Right atrium auricular region (tissue), 2 donors: ENCODE results near the gene KCNAB1. TPM values are rescaled to one million over a fixed set of nuclear protein-coding genes. Genes with fewer than 3 reads are reported as not detected.
A peak's percentile ranks its signal among the peaks of the same experiment; 100 is the strongest.

Source experiments
- DNase-seq: peaks from one replicate; pipeline ENCODE4 v3.0.0-alpha.2; 2019; ENCODE audit warnings: low spot score
- H3K27ac ChIP-seq, 2 donors: fragments of 200-600 bp; sonication (generic); 1 replicate in 1 of 2; 2 replicates in 1 of 2; pipeline ENCODE4 v1.5.1; 2016 to 2019
- H3K27me3 ChIP-seq, 2 donors: fragments of 200-600 bp; sonication (generic); one replicate each; pipeline versions ENCODE4 v1.5.1 to v1.6.0; 2017 to 2019
- H3K36me3 ChIP-seq: fragments of 200-600 bp; sonication (generic); one replicate; pipeline ENCODE4 v1.5.1; 2016
- H3K4me1 ChIP-seq, 2 donors: fragments of 200-600 bp; sonication (generic); one replicate each; pipeline versions ENCODE4 v1.5.1 to v1.6.0; 2017 to 2019
- H3K4me3 ChIP-seq, 2 donors: fragments of 200-600 bp; sonication (generic); 1 replicate in 1 of 2; 2 replicates in 1 of 2; pipeline ENCODE4 v1.5.1; 2017 to 2019; ENCODE audit warnings: mild to moderate bottlenecking in 1 of 2, moderate library complexity in 1 of 2
- H3K9me3 ChIP-seq, 2 donors: fragments of 200-600 bp; sonication (generic); one replicate each; pipeline ENCODE4 v1.5.1; 2019
- total RNA-seq, 2 donors: library from RNA; depleted of rRNA; stranded (reverse); fragments of >200 nt; gene quantifications; one replicate each; pipeline ENCODE4 v1.1.0, GENCODE V29; 2016
- TF ChIP-seq, protein P1 (sequence below), 2 donors: fragments of 200-600 bp; sonication (generic); IDR thresholded peaks; one replicate each; pipeline ENCODE4 v1.5.1; 2019; ENCODE audit warnings: antibody characterized with exemption in 2 of 2

KCNAB1 gene
- total RNA-seq, 2 donors from 2014 or later = 2.0 to 3.2 TPM

DNA sequence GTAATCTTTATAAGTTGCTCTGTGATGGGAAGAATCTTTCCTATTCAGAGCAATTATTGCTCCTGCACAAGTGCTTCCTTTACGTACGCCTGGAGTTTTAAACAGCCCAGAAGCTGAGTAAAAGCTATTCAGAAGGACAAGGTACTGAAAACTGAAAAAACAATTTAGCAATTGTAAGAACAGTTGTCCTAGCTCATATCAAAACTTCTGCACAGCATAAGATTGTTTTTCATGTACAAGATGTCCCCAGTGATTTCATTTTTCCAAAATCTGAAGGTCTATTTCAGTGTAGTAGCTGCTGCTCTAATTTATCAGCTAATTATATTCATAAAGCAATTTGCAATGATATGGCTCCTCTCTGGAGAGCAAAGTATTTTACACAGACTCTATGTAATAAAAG lies 23.7 kb downstream of the KCNAB1 start:
- DNase-seq = no peak
- Histone ChIP-seq H3K36me3 (no peaks in the 10 kb centered on the region), H3K27ac (peak overlapping the region in 1 of 2 donors; percentile 24), H3K4me1 (peaks cover 0 to 12% of the 10 kb centered on the region in 2 donors), H3K9me3 (no peaks in the 10 kb centered on the region), H3K4me3 (no peak overlapping the region), H3K27me3 (no peaks in the 10 kb centered on the region)
- TF ChIP-seq, protein P1, sequence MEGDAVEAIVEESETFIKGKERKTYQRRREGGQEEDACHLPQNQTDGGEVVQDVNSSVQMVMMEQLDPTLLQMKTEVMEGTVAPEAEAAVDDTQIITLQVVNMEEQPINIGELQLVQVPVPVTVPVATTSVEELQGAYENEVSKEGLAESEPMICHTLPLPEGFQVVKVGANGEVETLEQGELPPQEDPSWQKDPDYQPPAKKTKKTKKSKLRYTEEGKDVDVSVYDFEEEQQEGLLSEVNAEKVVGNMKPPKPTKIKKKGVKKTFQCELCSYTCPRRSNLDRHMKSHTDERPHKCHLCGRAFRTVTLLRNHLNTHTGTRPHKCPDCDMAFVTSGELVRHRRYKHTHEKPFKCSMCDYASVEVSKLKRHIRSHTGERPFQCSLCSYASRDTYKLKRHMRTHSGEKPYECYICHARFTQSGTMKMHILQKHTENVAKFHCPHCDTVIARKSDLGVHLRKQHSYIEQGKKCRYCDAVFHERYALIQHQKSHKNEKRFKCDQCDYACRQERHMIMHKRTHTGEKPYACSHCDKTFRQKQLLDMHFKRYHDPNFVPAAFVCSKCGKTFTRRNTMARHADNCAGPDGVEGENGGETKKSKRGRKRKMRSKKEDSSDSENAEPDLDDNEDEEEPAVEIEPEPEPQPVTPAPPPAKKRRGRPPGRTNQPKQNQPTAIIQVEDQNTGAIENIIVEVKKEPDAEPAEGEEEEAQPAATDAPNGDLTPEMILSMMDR (IDR thresholded peaks at IDR 0.05) = no peak

DNA sequence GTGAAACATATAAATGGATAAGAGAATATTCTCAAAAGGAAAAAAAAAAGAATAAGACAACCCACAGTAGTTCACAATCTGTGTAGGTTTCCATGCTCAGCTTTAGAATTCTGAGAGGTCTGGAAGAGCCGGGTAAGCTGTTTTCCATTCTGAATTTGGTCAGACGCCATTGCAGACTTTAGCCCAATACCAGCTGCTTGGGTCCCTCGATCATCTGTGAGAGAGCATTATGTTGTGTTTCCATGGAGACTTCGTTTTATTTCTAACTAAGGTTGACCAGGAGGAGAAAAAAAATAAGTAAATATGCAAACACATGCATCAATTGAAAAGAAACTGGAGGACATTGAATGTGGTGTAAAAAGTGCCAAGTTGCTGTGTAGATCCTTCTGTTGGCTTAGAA lies 25.5 kb downstream of the KCNAB1 start:
- H3K36me3 ChIP-seq = no peaks in the 10 kb centered on the region
- H3K9me3 ChIP-seq = no peaks in the 10 kb centered on the region
- TF ChIP-seq, protein P1 (IDR thresholded peaks at IDR 0.05) = no peak
- DNase-seq = no peak
- H3K4me1 ChIP-seq = peaks cover 0 to 30% of the 10 kb centered on the region in 2 donors
- no peak overlapping the region for H3K4me3 ChIP-seq
- peak overlapping the region in 1 of 2 donors; percentile 8 for H3K27ac ChIP-seq
- no peaks in the 10 kb centered on the region for H3K27me3 ChIP-seq

DNA sequence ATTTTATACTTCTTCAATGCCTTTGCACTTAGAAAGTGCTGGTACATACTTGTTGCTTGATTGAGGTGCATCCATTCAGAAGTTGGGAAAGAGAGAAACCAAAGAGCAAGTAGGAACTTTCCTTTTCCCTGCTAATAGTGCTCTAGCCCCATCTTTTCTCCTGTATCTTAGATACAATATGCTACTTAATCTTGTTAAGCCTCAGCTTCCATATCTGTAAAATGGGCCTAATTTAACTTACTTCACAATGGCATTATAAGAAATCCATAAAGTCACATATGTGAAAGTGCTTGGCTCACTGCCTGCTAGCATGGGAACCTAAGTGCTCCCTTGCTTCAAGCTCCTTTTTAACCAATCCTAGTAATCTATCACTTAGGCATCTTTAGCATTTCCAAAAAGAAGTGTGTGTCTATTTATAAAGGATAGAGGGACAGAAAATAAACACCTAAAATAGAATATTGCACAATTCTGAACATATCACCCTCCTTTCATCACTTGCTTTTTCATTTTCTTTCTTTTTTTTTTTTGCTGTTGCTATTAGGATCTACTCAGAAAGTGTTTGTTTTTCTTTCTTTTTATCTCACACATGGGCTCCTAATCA lies 28.1 kb downstream of the KCNAB1 start:
- DNase-seq = no peak
- TF ChIP-seq, protein P1 (IDR thresholded peaks at IDR 0.05) = no peak
- Histone ChIP-seq H3K4me1 (peaks cover 0 to 38% of the 10 kb centered on the region in 2 donors), H3K27ac (peak overlapping the region; percentile 57 to 79), H3K4me3 (no peak overlapping the region), H3K36me3 (no peaks in the 10 kb centered on the region), H3K9me3 (no peaks in the 10 kb centered on the region), H3K27me3 (no peaks in the 10 kb centered on the region)

DNA sequence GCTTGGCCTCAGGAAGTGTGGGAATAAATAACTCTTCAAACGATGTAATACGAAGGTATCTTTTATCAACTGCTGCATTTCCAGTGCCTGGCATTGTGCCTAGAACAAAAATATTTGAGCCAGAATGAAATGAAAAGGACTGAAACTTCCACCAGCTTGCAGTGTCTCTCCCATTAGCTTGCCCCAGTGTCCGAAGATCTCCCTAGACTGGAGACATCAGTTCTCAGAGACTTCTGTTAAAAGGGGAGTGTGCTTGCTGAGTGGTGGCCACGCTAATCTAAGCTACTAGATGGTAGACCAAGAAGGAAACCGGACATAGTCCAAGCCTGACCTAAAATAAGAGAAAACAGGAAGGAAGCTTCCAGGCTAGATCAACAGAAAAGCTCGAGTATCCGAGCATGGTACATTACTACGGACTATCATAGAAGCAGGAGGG lies 28.6 kb downstream of the KCNAB1 start:
- TF ChIP-seq, protein P1 (IDR thresholded peaks at IDR 0.05) = no peak
- DNase-seq = no peak
- Histone ChIP-seq H3K36me3 (no peaks in the 10 kb centered on the region), H3K27ac (peak overlapping the region; percentile 57 to 79), H3K27me3 (no peaks in the 10 kb centered on the region), H3K4me3 (no peak overlapping the region), H3K4me1 (peaks cover 0 to 38% of the 10 kb centered on the region in 2 donors), H3K9me3 (no peaks in the 10 kb centered on the region)

DNA sequence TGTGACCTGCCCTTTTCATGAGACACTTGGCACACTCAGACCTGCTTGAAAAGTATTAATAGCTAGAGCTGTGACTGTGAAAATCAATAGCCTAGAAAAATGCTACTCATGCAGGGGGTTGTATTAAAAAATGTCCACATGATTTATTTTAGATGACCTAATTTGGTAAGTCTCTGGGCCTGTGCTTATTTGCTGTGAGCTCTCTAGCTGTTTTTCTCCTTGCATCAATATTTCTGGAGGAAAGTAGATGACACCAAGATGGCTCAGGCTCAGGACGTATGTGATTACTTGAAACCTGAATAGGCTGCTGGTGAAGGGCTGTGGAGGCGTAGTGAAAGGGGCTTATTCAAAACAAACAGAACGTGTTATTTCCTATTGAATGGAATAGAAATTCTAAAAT lies 29.5 kb downstream of the KCNAB1 start:
- TF ChIP-seq, protein P1 (IDR thresholded peaks at IDR 0.05) = no peak
- H3K4me3 ChIP-seq = no peak overlapping the region
- H3K27ac ChIP-seq = peak overlapping the region; percentile 57 to 79
- peaks cover 0 to 38% of the 10 kb centered on the region in 2 donors for H3K4me1 ChIP-seq
- H3K9me3 ChIP-seq = no peaks in the 10 kb centered on the region
- no peaks in the 10 kb centered on the region for H3K27me3 ChIP-seq
- no peak for DNase-seq
- no peaks in the 10 kb centered on the region for H3K36me3 ChIP-seq
